Stimulated activated memory B cell treated with anti-CD40 and anti-IgM and Interleukin-4, amounts not matched to agents 10 μg/mL and 1 μg/mL and 100 μg/mL, for 72 hours (primary cell): ENCODE data around the gene SLC2A9.
"Not testable (repeated sequence)": the region's sequence is repeated elsewhere in the genome, so short reads cannot be mapped to it uniquely, and the experiment has no call there.

Experiments used
- ATAC-seq: fragments of 150-1000 bp; cut with Tn5 transposase; 2 replicates; pipeline ENCODE4 v1.10.0; 2021
- H3K27ac Mint-ChIP-seq: one replicate; pipeline ENCODE4 v1.8.0; 2022; ENCODE audit warnings: mild to moderate bottlenecking, mixed read lengths
- H3K27me3 Mint-ChIP-seq: one replicate; pipeline ENCODE4 v1.8.0; 2022; ENCODE audit warnings: mixed read lengths
- H3K36me3 Mint-ChIP-seq: one replicate; pipeline ENCODE4 v1.8.0; 2022; ENCODE audit warnings: mixed read lengths
- H3K4me1 Mint-ChIP-seq: one replicate; pipeline ENCODE4 v1.8.0; 2022; ENCODE audit warnings: mixed read lengths
- H3K4me3 Mint-ChIP-seq: one replicate; pipeline ENCODE4 v1.8.0; 2022; ENCODE audit warnings: mild to moderate bottlenecking, moderate library complexity, mixed read lengths
- H3K9me3 Mint-ChIP-seq: one replicate; pipeline ENCODE4 v1.8.0; 2022; ENCODE audit warnings: mixed read lengths

The SLC2A9 gene

DNA sequence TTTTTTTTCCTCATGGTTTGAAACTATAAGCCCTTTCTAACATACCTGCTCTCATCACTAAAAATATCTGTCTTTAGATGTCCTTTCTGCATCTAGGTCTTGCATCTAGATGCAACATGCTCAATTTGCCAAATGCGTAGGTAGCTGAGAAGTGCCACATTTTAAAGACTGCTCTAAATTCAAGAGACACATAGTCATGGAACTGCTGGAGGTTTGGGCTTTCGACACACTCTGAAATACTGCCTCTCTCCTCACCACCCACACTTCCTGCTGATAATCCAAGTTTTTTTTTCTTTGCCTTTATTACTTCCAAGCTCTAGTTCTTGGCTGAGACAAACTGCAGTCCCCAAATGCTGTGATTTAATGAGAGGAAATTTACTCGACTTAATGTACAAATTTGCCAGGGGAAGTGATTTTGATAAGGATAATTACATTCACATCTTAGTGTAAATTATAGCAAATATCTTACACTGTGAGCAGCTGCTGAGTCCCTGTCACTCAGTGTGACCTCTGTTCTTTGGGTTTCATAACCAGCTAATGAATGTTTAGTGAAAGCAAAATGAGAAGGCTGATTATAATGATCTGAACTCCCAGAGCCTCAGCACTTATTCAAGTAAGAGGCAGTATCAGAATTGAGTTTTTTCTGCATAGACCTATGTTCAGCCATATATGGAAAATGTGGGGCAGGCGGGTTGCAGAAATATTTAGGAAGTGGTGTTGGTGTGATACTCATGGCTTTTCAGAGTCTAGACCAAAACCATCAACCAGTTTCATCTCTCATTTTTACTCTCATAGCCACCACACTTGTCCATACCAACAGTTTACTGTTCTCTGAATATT lies 208.6 kb downstream of the SLC2A9 start:
- no peaks in the 10 kb centered on the region for H3K36me3 Mint-ChIP-seq
- H3K4me3 Mint-ChIP-seq = no peak overlapping the region
- H3K27me3 Mint-ChIP-seq = peaks cover 46% of the 10 kb centered on the region
- peaks cover 3% of the 10 kb centered on the region for H3K9me3 Mint-ChIP-seq
- H3K4me1 Mint-ChIP-seq = no peaks in the 10 kb centered on the region
- ATAC-seq = peak; percentile 64
- H3K27ac Mint-ChIP-seq = no peak overlapping the region

DNA sequence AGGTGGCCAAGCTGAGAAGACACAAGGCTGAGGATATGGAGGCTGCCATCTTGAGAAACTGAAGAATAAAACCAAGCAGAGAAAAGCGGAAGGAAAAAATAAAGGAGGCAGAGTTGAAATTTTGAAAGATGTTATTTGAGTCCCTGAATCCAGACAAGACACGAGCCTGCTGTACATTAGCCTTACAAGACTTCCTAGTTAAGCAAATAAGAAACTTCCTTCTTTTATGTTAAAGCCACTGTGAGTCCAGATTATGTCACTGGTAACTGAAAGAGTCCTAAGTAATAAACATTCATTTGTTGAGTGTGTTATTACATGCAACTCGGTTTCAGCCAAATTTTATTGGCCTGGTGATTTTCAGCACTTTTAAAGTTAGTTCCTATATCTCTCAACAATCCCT lies 209.5 kb downstream of the SLC2A9 start:
- H3K36me3 Mint-ChIP-seq = no peaks in the 10 kb centered on the region
- H3K9me3 Mint-ChIP-seq = peaks cover under 1% of the 10 kb centered on the region
- ATAC-seq = no peak
- no peak overlapping the region for H3K27ac Mint-ChIP-seq
- H3K27me3 Mint-ChIP-seq = peaks cover 37% of the 10 kb centered on the region
- H3K4me3 Mint-ChIP-seq = no peak overlapping the region
- no peaks in the 10 kb centered on the region for H3K4me1 Mint-ChIP-seq

DNA sequence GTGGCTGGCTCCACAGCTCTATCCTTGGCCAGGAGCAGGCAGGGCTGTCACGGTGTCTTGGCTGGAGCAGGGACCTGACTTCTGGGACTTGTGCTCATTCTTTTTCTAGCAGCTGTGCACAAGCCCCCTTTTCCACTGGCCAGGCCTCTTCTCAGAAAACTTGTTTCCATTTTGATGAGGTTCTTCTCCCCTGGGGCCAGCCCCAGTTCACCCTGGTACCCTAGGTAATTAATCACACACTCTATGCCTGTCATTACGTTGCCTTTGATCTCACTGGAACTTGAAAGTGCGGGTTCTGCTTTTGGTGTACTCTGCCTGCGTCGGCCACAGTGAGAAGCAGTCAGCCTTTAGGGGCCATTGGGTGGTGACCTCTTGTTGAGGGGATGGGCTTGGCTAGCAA lies 213.2 kb downstream of the SLC2A9 start:
- Mint-ChIP-seq H3K4me1 (no peaks in the 10 kb centered on the region), H3K27ac (no peak overlapping the region), H3K36me3 (no peaks in the 10 kb centered on the region), H3K4me3 (no peak overlapping the region), H3K9me3 (no peaks in the 10 kb centered on the region), H3K27me3 (peaks cover 47% of the 10 kb centered on the region)
- ATAC-seq = peak; percentile 51

DNA sequence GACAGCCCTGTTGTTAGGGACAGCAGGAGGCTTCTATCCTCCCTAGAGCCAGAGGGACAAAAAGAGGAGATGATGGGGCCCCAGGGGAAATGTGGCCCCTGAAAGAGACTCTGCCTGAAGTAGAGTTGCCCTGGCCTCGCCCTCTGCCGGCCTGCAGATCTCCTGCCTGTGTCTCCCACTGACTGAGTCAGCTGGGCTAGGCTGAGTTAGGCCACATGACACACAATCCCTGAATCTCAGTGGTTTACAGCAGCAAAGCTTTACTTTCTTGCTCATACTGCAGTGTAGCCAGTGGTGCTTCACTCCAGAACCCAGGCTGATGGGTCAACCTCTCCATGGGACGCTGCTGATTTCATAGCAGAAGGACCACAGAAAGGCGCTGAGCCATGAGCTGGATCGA lies 216.4 kb downstream of the SLC2A9 start:
- ATAC-seq = no peak
- Mint-ChIP-seq H3K4me1 (no peaks in the 10 kb centered on the region), H3K4me3 (no peak overlapping the region), H3K27me3 (peaks cover 44% of the 10 kb centered on the region), H3K36me3 (no peaks in the 10 kb centered on the region), H3K27ac (no peak overlapping the region), H3K9me3 (no peaks in the 10 kb centered on the region)

DNA sequence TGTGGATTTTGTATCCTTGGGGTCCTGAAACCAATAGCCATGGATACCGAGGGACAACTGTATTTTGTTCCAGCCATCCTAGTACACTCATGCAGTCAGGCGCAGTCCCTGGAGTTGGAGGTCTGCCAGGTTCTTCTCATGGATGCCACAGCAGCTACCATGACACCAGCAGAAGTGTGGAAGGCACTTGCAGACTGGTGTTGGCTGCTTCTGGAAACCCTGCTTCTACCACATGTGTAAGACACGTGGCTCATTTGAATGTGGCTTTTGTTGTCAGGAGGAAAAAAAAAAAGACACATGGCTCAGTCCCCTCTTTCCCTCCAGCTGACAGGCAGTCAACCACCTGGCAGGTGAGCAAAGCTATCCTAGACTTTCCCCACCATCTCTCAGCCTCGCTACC lies 220.4 kb downstream of the SLC2A9 start:
- no peaks in the 10 kb centered on the region for H3K36me3 Mint-ChIP-seq
- no peaks in the 10 kb centered on the region for H3K4me1 Mint-ChIP-seq
- no peak overlapping the region for H3K4me3 Mint-ChIP-seq
- ATAC-seq = no peak
- H3K27ac Mint-ChIP-seq = no peak overlapping the region
- H3K27me3 Mint-ChIP-seq = peaks cover 54% of the 10 kb centered on the region
- H3K9me3 Mint-ChIP-seq = no peaks in the 10 kb centered on the region

DNA sequence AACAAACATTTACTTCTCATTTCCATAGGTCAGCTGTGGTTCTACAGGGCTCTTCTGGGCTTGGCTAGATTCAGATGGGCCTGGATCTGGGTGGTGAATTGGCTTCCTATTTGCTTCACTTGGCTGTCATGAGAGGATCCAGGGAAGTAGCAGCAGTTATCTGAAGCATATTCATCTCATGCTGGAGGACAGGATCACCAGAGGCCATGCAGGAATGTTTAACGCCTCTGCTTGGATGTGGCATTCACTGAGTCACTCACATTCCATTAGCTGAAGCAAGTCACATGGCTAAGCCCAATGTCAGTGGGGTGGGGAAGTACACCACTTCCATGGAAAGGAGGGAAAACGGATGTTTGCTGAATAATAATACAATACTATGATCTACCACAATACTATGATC lies 224.7 kb downstream of the SLC2A9 start:
- not testable (repeated sequence) for H3K4me1 Mint-ChIP-seq, H3K4me3 Mint-ChIP-seq, H3K36me3 Mint-ChIP-seq, H3K9me3 Mint-ChIP-seq, H3K27ac Mint-ChIP-seq, ATAC-seq
- peaks cover 22% of the 10 kb centered on the region for H3K27me3 Mint-ChIP-seq

DNA sequence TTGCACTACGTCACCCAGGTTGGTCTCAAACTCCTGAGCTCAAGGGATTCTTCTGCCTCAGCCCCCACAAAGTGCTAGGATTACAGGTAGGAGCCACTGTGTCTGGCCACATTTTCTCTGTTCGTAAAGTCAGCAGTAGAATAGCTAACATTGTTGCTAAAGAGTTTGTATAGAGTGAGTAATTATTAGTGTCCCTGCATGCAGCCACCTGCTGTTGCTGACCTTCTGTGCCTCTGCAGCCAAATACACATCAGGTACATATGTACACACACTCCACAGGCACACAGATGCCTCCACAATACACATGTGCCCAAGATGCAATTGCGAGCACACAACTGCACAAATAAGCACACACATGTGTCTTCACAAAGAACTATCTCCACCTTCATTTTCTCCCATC lies 228.9 kb downstream of the SLC2A9 start:
- Mint-ChIP-seq H3K36me3 (no peaks in the 10 kb centered on the region), H3K9me3 (no peaks in the 10 kb centered on the region), H3K4me3 (no peak overlapping the region), H3K27me3 (peaks cover 27% of the 10 kb centered on the region), H3K4me1 (no peaks in the 10 kb centered on the region), H3K27ac (no peak overlapping the region)
- ATAC-seq = no peak

DNA sequence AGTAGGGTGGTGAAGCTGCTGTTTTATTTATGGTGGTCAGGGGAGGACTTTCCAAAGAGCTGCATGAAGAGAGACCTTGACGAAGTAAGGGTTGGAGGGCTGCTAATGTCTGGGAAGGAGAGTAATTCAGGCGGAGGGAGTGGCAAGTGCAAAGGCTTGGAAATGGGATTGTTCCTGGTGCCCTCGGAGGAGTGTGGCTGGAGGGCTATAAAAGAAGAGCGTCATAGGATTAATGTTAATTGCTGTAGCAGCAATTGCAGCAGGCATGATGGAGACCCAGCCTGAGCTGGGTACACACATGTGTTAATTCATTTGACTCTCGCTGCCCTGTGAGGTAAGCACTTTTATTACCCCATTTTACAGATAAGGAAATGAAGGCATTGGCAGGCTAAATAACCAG lies 235.4 kb downstream of the SLC2A9 start:
- H3K4me3 Mint-ChIP-seq, H3K4me1 Mint-ChIP-seq, H3K36me3 Mint-ChIP-seq, H3K9me3 Mint-ChIP-seq, H3K27ac Mint-ChIP-seq, ATAC-seq: not testable (repeated sequence)
- peaks cover 37% of the 10 kb centered on the region for H3K27me3 Mint-ChIP-seq

DNA sequence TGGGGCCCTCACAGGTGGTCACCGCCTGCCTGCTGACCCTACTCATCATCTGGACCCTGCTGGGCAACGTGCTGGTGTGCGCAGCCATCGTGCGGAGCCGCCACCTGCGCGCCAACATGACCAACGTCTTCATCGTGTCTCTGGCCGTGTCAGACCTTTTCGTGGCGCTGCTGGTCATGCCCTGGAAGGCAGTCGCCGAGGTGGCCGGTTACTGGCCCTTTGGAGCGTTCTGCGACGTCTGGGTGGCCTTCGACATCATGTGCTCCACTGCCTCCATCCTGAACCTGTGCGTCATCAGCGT lies 239.2 kb downstream of the SLC2A9 start:
- H3K4me1 Mint-ChIP-seq = peaks cover 13% of the 10 kb centered on the region
- peaks cover 2% of the 10 kb centered on the region for H3K9me3 Mint-ChIP-seq
- no peaks in the 10 kb centered on the region for H3K36me3 Mint-ChIP-seq
- peaks cover 58% of the 10 kb centered on the region for H3K27me3 Mint-ChIP-seq
- H3K27ac Mint-ChIP-seq = no peak overlapping the region
- no peak overlapping the region for H3K4me3 Mint-ChIP-seq
- no peak for ATAC-seq

DNA sequence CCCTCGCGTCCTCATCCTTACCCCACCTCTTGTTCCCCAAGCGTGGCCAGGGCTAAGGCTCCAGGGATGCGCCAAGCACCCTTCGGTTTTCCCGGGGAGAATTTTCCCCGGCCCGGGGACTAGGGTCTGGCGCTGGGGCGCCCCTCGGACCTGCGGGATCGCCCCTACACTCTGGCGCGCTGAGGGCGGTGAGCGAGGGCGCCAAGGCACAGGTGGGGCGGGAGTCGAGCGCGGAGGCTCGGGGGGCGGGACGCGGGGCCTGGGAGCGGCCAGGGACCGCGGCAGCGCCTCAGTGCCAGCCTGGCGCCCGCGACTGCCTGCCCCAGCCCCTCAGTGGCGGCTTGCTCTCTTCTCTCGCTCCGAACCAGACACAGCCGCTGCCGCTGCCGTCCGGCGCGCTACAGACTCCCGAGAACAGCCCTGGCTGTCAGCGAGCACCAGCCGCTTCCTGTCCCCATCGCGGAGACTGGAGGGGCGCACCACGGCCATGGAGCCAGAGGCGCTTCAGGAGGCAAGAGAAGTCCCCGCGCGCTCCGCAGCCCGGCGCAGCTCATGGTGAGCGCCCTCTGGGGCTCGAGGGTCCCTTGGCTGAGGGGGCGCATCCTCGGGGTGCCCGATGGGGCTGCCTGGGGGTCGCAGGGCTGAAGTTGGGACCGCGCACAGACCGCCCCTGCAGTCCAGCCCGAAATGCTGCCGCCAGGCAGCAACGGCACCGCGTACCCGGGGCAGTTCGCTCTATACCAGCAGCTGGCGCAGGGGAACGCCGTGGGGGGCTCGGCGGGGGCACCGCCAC lies 239.8 kb downstream of the SLC2A9 start, which contains the start of gene DRD5:
Gene DRD5, plus strand, starts transcription at position 292 of the 793 bp plus-strand sequence. Its CDS starts 396 bp downstream, at position 688.
- peaks cover 13% of the 10 kb centered on the region for H3K4me1 Mint-ChIP-seq
- peaks cover 62% of the 10 kb centered on the region for H3K27me3 Mint-ChIP-seq
- H3K27ac Mint-ChIP-seq = no peak within 1 kb of the TSS
- no peaks in the 10 kb centered on the region for H3K36me3 Mint-ChIP-seq
- H3K4me3 Mint-ChIP-seq = no peak within 1 kb of the TSS
- ATAC-seq = no peak
- peaks cover 2% of the 10 kb centered on the region for H3K9me3 Mint-ChIP-seq
